OCI-LY3 (cell line): ENCODE results near the gene KIAA0513.

Experiments used
- EZH2phosphoT487 ChIP-seq: fragments of 200-600 bp; shearing (Covaris generic); IDR thresholded peaks from 2 replicates; pipeline ENCODE4 v1.6.1; 2018; ENCODE audit warnings: antibody characterized with exemption, mixed run types, low read depth
- TF ChIP-seq, protein P1 (sequence below): fragments of 200-600, 300-600 bp; sonication (generic); IDR thresholded peaks from 2 replicates; pipeline ENCODE4 v1.5.1; 2014; ENCODE audit warnings: antibody characterized with exemption, low read length, low read depth

DNA sequence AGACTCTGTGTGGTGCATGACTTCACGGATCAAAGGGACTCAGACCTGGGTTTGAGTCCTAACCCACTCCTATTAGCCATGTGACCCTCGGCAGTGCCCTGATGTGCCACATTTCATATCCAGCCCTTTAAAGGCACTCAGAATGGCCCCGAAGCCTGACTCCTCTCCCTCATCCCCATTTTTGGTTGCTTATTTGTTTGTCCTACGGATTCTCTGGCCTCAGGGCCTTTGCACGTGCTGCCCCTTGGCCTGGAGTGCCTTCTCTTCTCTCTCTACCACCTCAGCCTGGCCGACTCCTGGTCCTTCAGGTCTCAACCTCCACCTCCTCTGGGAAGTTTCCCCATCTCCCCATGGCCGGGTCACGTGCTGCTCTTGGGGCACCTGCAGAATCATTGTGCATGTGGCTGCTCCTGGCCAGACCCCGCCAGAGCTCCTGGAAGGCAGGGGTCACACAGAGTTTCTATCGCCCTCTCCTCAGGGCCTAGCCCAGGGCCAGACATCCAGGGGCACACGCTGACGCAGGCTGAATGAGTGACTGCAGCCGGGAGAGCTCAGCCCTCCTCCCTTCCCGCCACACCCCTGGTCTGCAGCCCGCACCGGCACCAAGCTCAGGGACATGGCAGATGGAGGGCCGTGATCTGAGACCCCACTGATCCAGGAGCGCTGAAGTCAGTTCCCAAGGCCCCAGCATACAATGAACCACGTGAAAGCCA lies 106.6 kb downstream of the KIAA0513 start:
- TF ChIP-seq, protein P1, sequence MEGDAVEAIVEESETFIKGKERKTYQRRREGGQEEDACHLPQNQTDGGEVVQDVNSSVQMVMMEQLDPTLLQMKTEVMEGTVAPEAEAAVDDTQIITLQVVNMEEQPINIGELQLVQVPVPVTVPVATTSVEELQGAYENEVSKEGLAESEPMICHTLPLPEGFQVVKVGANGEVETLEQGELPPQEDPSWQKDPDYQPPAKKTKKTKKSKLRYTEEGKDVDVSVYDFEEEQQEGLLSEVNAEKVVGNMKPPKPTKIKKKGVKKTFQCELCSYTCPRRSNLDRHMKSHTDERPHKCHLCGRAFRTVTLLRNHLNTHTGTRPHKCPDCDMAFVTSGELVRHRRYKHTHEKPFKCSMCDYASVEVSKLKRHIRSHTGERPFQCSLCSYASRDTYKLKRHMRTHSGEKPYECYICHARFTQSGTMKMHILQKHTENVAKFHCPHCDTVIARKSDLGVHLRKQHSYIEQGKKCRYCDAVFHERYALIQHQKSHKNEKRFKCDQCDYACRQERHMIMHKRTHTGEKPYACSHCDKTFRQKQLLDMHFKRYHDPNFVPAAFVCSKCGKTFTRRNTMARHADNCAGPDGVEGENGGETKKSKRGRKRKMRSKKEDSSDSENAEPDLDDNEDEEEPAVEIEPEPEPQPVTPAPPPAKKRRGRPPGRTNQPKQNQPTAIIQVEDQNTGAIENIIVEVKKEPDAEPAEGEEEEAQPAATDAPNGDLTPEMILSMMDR, result no peak
- no peak for TF ChIP-seq EZH2phosphoT487
